Endodermal cell (in vitro differentiated cells): ENCODE results near the gene ZNF571. TPM values are rescaled to one million over a fixed set of nuclear protein-coding genes. Genes with fewer than 3 reads are reported as not detected.

Experiments used
- DNase-seq: peaks from one replicate; pipeline ENCODE4 v3.0.0-alpha.2; 2017
- H3K27ac ChIP-seq: 2 replicates; pipeline ENCODE4 v1.5.1; 2013; ENCODE audit warnings: mild to moderate bottlenecking, low read depth, low read length, moderate library complexity
- H3K27me3 ChIP-seq: 2 replicates; pipeline ENCODE4 v1.6.1; 2013; ENCODE audit warnings: mild to moderate bottlenecking, low read length, moderate library complexity; ENCODE audit not compliant: insufficient read depth, control insufficient read depth, poor library complexity, severe bottlenecking
- H3K36me3 ChIP-seq: 2 replicates; pipeline ENCODE4 v1.7.0; 2013; ENCODE audit warnings: mild to moderate bottlenecking, low read length, moderate library complexity; ENCODE audit not compliant: control insufficient read depth, insufficient read depth
- H3K4me1 ChIP-seq: one replicate; pipeline ENCODE4 v1.7.0; 2013; ENCODE audit warnings: low read length; ENCODE audit not compliant: control insufficient read depth, insufficient read depth
- H3K4me3 ChIP-seq: 2 replicates; pipeline ENCODE4 v1.5.1; 2013; ENCODE audit warnings: mild to moderate bottlenecking, low read length, moderate library complexity
- H3K9ac ChIP-seq: 2 replicates; pipeline ENCODE4 v1.6.1; 2013; ENCODE audit warnings: mild to moderate bottlenecking, low read length, moderate library complexity; ENCODE audit not compliant: poor library complexity, severe bottlenecking; ENCODE audit errors: extremely low read depth
- H3K9me3 ChIP-seq: 2 replicates; pipeline ENCODE4 v1.6.1; 2013; ENCODE audit warnings: mild to moderate bottlenecking, low read length, moderate library complexity; ENCODE audit not compliant: control insufficient read depth
- H3K27ac Mint-ChIP-seq: 2 replicates; pipeline ENCODE4 v1.8.0; 2020; ENCODE audit warnings: mixed read lengths
- H3K27me3 Mint-ChIP-seq: 2 replicates; pipeline ENCODE4 v1.8.0; 2021; ENCODE audit warnings: mild to moderate bottlenecking, mixed read lengths; ENCODE audit not compliant: insufficient read depth
- H3K36me3 Mint-ChIP-seq: 2 replicates; pipeline ENCODE4 v1.8.0; 2020; ENCODE audit warnings: low read depth, mixed read lengths
- H3K4me1 Mint-ChIP-seq: 2 replicates; pipeline ENCODE4 v1.8.0; 2020; ENCODE audit warnings: mixed read lengths
- H3K4me3 Mint-ChIP-seq: 2 replicates; pipeline ENCODE4 v1.8.0; 2020; ENCODE audit warnings: mild to moderate bottlenecking, moderate library complexity, mixed read lengths
- H3K9me3 Mint-ChIP-seq: 2 replicates; pipeline ENCODE4 v1.8.0; 2020; ENCODE audit warnings: mild to moderate bottlenecking, mixed read lengths
- WGBS, 2 experiments: methylation state at CpG; one replicate each; pipeline versions ENCODE4 v1.1.5 to v1.1.7; 2013; ENCODE audit warnings: missing lambda C conversion rate in 2 of 2, mixed read lengths in 1 of 2; ENCODE audit not compliant: insufficient coverage in 1 of 2, insufficient read length in 1 of 2; 5-methylcytosine and 5-hydroxymethylcytosine counted together
- total RNA-seq, 2 donors: library from RNA; stranded (reverse); fragmentation: NEBNext Ultra II Directional in 1 of 2; extraction: Animal tissue kit (Norgen Biotek cat#: 25700) in 1 of 2; gene quantifications; 2 replicates in 1 of 2; 3 replicates in 1 of 2; pipeline ENCODE4 v1.2.1, GENCODE V29; 2021
- TF ChIP-seq, protein P1 (sequence below): fragments of 200-600 bp; sonication (generic); conservative IDR thresholded peaks from 2 replicates; pipeline ENCODE4 v1.5.0; 2021; ENCODE audit warnings: antibody characterized with exemption, mild to moderate bottlenecking

Gene ZNF571
- total RNA-seq, 2 donors from 2014 or later: 3.9 to 5.6 TPM

DNA sequence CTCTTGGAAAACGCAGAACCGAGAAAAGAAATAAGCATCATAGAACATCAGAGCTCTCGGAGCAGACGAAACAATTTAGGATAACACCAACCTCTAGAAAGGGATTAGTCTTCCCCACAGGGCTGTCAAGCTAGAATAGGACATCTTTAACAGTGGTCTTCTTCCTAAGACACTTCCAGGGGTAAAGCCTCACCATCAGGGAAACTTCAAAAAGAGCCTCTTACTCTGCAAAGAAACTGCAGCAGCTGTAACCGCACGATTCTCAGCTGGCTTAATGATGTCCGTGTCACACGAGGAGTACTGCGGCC, 642 bp downstream of the ZNF571 start:
- peak overlapping the region; percentile 99 for H3K27ac Mint-ChIP-seq
- Histone ChIP-seq H3K4me1 (no peaks in the 10 kb centered on the region), H3K36me3 (peaks cover 6% of the 10 kb centered on the region), H3K4me3 (peak overlapping the region; percentile 96), H3K9me3 (peaks cover 23% of the 10 kb centered on the region), H3K27me3 (peaks cover 22% of the 10 kb centered on the region), H3K27ac (no peak overlapping the region), H3K9ac (peak overlapping the region; percentile 67)
- peaks cover 26% of the 10 kb centered on the region for H3K9me3 Mint-ChIP-seq
- 22 to 25% methylated on average over 9 of the region's 9 CpGs for WGBS, 2 experiments
- H3K36me3 Mint-ChIP-seq: peaks cover 19% of the 10 kb centered on the region
- DNase-seq: no peak
- H3K27me3 Mint-ChIP-seq: peaks cover 29% of the 10 kb centered on the region
- TF ChIP-seq, protein P1, sequence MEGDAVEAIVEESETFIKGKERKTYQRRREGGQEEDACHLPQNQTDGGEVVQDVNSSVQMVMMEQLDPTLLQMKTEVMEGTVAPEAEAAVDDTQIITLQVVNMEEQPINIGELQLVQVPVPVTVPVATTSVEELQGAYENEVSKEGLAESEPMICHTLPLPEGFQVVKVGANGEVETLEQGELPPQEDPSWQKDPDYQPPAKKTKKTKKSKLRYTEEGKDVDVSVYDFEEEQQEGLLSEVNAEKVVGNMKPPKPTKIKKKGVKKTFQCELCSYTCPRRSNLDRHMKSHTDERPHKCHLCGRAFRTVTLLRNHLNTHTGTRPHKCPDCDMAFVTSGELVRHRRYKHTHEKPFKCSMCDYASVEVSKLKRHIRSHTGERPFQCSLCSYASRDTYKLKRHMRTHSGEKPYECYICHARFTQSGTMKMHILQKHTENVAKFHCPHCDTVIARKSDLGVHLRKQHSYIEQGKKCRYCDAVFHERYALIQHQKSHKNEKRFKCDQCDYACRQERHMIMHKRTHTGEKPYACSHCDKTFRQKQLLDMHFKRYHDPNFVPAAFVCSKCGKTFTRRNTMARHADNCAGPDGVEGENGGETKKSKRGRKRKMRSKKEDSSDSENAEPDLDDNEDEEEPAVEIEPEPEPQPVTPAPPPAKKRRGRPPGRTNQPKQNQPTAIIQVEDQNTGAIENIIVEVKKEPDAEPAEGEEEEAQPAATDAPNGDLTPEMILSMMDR: no peak
- H3K4me1 Mint-ChIP-seq: peaks cover 11% of the 10 kb centered on the region
- H3K4me3 Mint-ChIP-seq: peak overlapping the region; percentile 94

DNA sequence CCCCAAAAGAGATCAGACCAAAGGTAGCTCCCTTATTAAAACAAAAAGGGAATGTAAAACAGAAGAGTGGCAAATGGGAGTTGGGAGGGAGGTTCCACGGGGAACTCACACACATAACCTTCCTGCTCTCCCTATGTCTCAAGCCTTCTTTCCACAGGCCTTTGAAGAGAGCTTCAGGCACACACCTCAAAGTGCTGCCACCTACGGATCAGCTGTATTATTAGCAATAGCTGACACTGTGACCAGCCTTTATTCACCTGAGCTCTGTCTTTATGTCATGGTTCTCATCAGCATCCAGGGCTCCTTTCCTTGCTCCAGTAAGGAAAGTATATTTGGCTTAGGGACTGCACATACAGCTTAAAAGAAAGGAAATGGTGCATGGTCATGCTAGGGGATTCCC, 11.3 kb downstream of the ZNF571 start:
- TF ChIP-seq, protein P1: peak; percentile 67
- DNase-seq: peak; percentile 55
- no peak overlapping the region for H3K27ac ChIP-seq
- 81 to 85% methylated on average over 1 to 2 of the region's 2 CpGs for WGBS, 2 experiments
- H3K27me3 ChIP-seq: no peaks in the 10 kb centered on the region
- H3K4me3 Mint-ChIP-seq: no peak overlapping the region
- H3K9me3 Mint-ChIP-seq: peaks cover 53% of the 10 kb centered on the region
- peaks cover 26% of the 10 kb centered on the region for H3K36me3 Mint-ChIP-seq
- H3K27me3 Mint-ChIP-seq: no peaks in the 10 kb centered on the region
- peaks cover 79% of the 10 kb centered on the region for H3K9me3 ChIP-seq
- H3K4me3 ChIP-seq: peak overlapping the region; percentile 15
- no peaks in the 10 kb centered on the region for H3K4me1 Mint-ChIP-seq
- peaks cover 46% of the 10 kb centered on the region for H3K36me3 ChIP-seq
- H3K27ac Mint-ChIP-seq: no peak overlapping the region
- H3K9ac ChIP-seq: no peak overlapping the region
- no peaks in the 10 kb centered on the region for H3K4me1 ChIP-seq

DNA sequence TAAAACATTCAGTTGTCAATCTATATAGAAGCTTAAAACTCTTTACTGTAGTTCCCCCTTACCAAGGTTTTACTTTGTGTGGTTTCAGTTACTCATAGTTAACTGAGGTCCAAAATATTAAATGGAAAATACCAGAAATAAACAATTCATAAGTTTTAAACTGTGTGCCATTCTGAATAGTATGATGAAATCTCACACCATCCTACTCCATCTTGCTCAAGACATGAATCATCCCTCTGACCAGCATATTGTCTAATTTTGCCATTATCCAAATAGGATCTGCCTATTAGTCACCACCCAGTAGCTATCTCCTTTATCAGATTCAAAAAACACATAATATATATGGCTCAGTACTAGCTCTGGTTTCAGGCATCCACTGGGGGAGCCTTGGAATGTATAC, 22.4 kb downstream of the ZNF571 start:
- DNase-seq: no peak
- Histone ChIP-seq H3K27me3 (no peaks in the 10 kb centered on the region), H3K4me3 (no peak overlapping the region), H3K9ac (no peak overlapping the region), H3K9me3 (peaks cover 15% of the 10 kb centered on the region), H3K27ac (no peak overlapping the region), H3K4me1 (no peaks in the 10 kb centered on the region), H3K36me3 (peaks cover 5% of the 10 kb centered on the region)
- H3K9me3 Mint-ChIP-seq: peaks cover 45% of the 10 kb centered on the region
- H3K27me3 Mint-ChIP-seq: no peaks in the 10 kb centered on the region
- no peak overlapping the region for H3K4me3 Mint-ChIP-seq
- H3K27ac Mint-ChIP-seq: no peak overlapping the region
- no peaks in the 10 kb centered on the region for H3K4me1 Mint-ChIP-seq
- peaks cover 62% of the 10 kb centered on the region for H3K36me3 Mint-ChIP-seq
- TF ChIP-seq, protein P1: no peak
